ENCODE measurements around the gene PVR.

GRCh38 chr19:44710483-44710882, 66.8 kb downstream of the PVR start:
- TF ChIP-seq CTCF (conservative IDR thresholded peaks at IDR 0.05; ENCODE audit: low read depth, low read length), result no peak
- no peak for TF ChIP-seq NFE2L2 (IDR thresholded peaks at IDR 0.05; ENCODE audit: low read depth, low read length)
